ENCODE results near the gene CCDC127. TPM values are rescaled to one million over a fixed set of nuclear protein-coding genes. Genes with fewer than 3 reads are reported as not detected.
A peak's percentile ranks its signal among the peaks of the same experiment; 100 is the strongest.

CCDC127 gene
- total RNA-seq, 2 donors from 2014 or later, result 8.4 to 9.7 TPM

- TF ChIP-seq, protein P1, sequence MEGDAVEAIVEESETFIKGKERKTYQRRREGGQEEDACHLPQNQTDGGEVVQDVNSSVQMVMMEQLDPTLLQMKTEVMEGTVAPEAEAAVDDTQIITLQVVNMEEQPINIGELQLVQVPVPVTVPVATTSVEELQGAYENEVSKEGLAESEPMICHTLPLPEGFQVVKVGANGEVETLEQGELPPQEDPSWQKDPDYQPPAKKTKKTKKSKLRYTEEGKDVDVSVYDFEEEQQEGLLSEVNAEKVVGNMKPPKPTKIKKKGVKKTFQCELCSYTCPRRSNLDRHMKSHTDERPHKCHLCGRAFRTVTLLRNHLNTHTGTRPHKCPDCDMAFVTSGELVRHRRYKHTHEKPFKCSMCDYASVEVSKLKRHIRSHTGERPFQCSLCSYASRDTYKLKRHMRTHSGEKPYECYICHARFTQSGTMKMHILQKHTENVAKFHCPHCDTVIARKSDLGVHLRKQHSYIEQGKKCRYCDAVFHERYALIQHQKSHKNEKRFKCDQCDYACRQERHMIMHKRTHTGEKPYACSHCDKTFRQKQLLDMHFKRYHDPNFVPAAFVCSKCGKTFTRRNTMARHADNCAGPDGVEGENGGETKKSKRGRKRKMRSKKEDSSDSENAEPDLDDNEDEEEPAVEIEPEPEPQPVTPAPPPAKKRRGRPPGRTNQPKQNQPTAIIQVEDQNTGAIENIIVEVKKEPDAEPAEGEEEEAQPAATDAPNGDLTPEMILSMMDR (conservative IDR thresholded peaks at IDR 0.05), result no peak
- Histone ChIP-seq H3K9ac (ENCODE audit: extremely low read depth, low read length, poor library complexity, severe bottlenecking) (no peak overlapping the region), H3K4me3 (ENCODE audit: low read length) (no peak overlapping the region), H3K4me1 (ENCODE audit: control insufficient read depth, insufficient read depth, low read length) (peaks cover 12% of the 10 kb centered on the region), H3K27me3 (ENCODE audit: control insufficient read depth, insufficient read depth, low read length, poor library complexity, severe bottlenecking) (no peaks in the 10 kb centered on the region), H3K9me3 (ENCODE audit: control insufficient read depth, low read length) (no peaks in the 10 kb centered on the region), H3K36me3 (ENCODE audit: control insufficient read depth, insufficient read depth, low read length) (peaks cover 31% of the 10 kb centered on the region), H3K27ac (ENCODE audit: low read depth, low read length) (no peak overlapping the region)
- peaks cover 29% of the 10 kb centered on the region for H3K36me3 Mint-ChIP-seq (ENCODE audit: low read depth)
- no peak overlapping the region for H3K4me3 Mint-ChIP-seq
- H3K9me3 Mint-ChIP-seq, result no peaks in the 10 kb centered on the region
- H3K4me1 Mint-ChIP-seq, result peaks cover 16% of the 10 kb centered on the region
- H3K27me3 Mint-ChIP-seq (ENCODE audit: insufficient read depth), result no peaks in the 10 kb centered on the region
- DNase-seq, result no peak
- no peak overlapping the region for H3K27ac Mint-ChIP-seq
Measured at GRCh38 chr5:204462-204861, 13.5 kb downstream of the CCDC127 start.

GRCh38 chr5:204001-204400 is 14.0 kb downstream of the CCDC127 start:
- no peak overlapping the region for H3K4me3 ChIP-seq (ENCODE audit: low read length)
- H3K36me3 Mint-ChIP-seq (ENCODE audit: low read depth), result peaks cover 29% of the 10 kb centered on the region
- 82 to 83% methylated on average over 2 to 6 of the region's 6 CpGs for WGBS, 2 experiments (ENCODE audit: insufficient coverage in 1 of 2, insufficient read length in 1 of 2)
- H3K9ac ChIP-seq (ENCODE audit: extremely low read depth, low read length, poor library complexity, severe bottlenecking), result no peak overlapping the region
- no peaks in the 10 kb centered on the region for H3K9me3 Mint-ChIP-seq
- H3K9me3 ChIP-seq (ENCODE audit: control insufficient read depth, low read length), result no peaks in the 10 kb centered on the region
- peaks cover 12% of the 10 kb centered on the region for H3K4me1 ChIP-seq (ENCODE audit: control insufficient read depth, insufficient read depth, low read length)
- peaks cover 16% of the 10 kb centered on the region for H3K4me1 Mint-ChIP-seq
- H3K4me3 Mint-ChIP-seq, result no peak overlapping the region
- TF ChIP-seq, protein P1 (conservative IDR thresholded peaks at IDR 0.05), result no peak
- H3K27ac Mint-ChIP-seq, result no peak overlapping the region
- no peaks in the 10 kb centered on the region for H3K27me3 Mint-ChIP-seq (ENCODE audit: insufficient read depth)
- H3K27ac ChIP-seq (ENCODE audit: low read depth, low read length), result no peak overlapping the region
- no peak for DNase-seq
- H3K36me3 ChIP-seq (ENCODE audit: control insufficient read depth, insufficient read depth, low read length), result peaks cover 31% of the 10 kb centered on the region
- no peaks in the 10 kb centered on the region for H3K27me3 ChIP-seq (ENCODE audit: control insufficient read depth, insufficient read depth, low read length, poor library complexity, severe bottlenecking)

GRCh38 chr5:203246-203930 is 14.6 kb downstream of the CCDC127 start:
- Mint-ChIP-seq H3K4me3 (no peak overlapping the region), H3K4me1 (peaks cover 16% of the 10 kb centered on the region)
- no peak overlapping the region for H3K27ac ChIP-seq (ENCODE audit: low read depth, low read length)

More at GRCh38 chr5:203246-203930, 14.6 kb downstream of the CCDC127 start:
- Histone ChIP-seq H3K4me3 (ENCODE audit: low read length) (no peak overlapping the region), H3K36me3 (ENCODE audit: control insufficient read depth, insufficient read depth, low read length) (peaks cover 31% of the 10 kb centered on the region), H3K27me3 (ENCODE audit: control insufficient read depth, insufficient read depth, low read length, poor library complexity, severe bottlenecking) (no peaks in the 10 kb centered on the region), H3K9ac (ENCODE audit: extremely low read depth, low read length, poor library complexity, severe bottlenecking) (no peak overlapping the region), H3K4me1 (ENCODE audit: control insufficient read depth, insufficient read depth, low read length) (peaks cover 12% of the 10 kb centered on the region), H3K9me3 (ENCODE audit: control insufficient read depth, low read length) (no peaks in the 10 kb centered on the region)
- 94 to 96% methylated on average over 24 to 26 of the region's 26 CpGs for WGBS, 2 experiments (ENCODE audit: insufficient coverage in 1 of 2, insufficient read length in 1 of 2)
- TF ChIP-seq, protein P1 (conservative IDR thresholded peaks at IDR 0.05), result no peak
- DNase-seq, result peak; percentile 35
- Mint-ChIP-seq H3K9me3 (no peaks in the 10 kb centered on the region), H3K27ac (no peak overlapping the region), H3K27me3 (ENCODE audit: insufficient read depth) (no peaks in the 10 kb centered on the region), H3K36me3 (ENCODE audit: low read depth) (peaks cover 29% of the 10 kb centered on the region)
